ES-I3 (cell line): ENCODE results near the gene HUS1.
"Not testable (repeated sequence)": the region's sequence is repeated elsewhere in the genome, so short reads cannot be mapped to it uniquely, and the experiment has no call there.

Experiments used
- H3K36me3 ChIP-seq: 2 replicates; pipeline ENCODE4 v1.6.1; 2013; ENCODE audit warnings: mild to moderate bottlenecking, low read length, control low read depth, moderate library complexity; ENCODE audit not compliant: insufficient read depth
- H3K4me1 ChIP-seq: 2 replicates; pipeline ENCODE4 v1.6.1; 2013; ENCODE audit warnings: mild to moderate bottlenecking, control low read depth, low read length; ENCODE audit not compliant: insufficient read depth
- H3K9ac ChIP-seq: 2 replicates; pipeline ENCODE4 v1.6.1; 2013; ENCODE audit warnings: low read depth, mild to moderate bottlenecking, low read length, moderate library complexity
- H3K9me3 ChIP-seq: 2 replicates; pipeline ENCODE4 v1.6.1; 2013; ENCODE audit warnings: mild to moderate bottlenecking, low read length, moderate library complexity; ENCODE audit not compliant: control insufficient read depth, insufficient read depth

Gene HUS1

DNA sequence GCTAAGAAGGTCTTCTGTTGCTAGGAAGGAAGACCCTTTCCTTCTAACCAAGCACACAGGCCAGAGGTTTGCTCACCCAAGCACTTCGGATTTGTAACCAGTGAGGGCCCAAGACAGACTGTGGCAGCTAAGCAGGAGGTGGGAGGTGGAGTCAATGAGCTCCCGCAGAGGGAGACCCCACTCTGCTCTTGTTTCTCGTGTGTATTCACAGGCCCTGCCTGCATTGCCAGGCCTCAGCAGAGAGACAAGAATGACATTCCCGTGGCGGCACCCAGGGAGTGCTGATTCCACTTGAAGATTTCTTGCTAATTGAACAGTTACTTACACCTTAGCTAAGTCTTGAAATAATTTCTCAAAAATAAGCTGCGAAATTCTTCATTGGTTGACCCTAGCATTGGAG is 44.6 kb downstream of the HUS1 start:
- H3K9me3 ChIP-seq: no peaks in the 10 kb centered on the region
- no peaks in the 10 kb centered on the region; the same call in 1 of the 2 replicates for H3K4me1 ChIP-seq
- H3K36me3 ChIP-seq: no peaks in the 10 kb centered on the region
- H3K9ac ChIP-seq: no peak overlapping the region

DNA sequence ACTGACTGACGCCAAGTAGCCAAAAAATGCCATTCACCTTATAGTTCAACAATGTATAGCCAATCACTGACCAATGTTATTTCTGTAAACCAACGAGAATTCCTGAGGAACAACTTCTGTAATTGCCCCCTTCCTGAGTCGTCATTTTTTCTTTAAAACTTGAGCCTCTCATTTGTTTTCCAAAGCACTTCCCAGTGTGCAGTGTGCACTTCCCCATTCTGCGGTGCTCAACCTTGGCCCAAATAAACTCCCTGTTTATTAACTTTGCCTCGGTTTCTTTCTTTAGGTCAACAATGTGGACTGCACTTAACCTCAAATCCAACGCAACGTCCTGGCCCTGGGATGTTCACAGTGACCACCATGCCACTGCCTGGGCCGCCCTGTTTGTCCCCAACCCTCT is 46.2 kb downstream of the HUS1 start:
- H3K36me3 ChIP-seq: no peaks in the 10 kb centered on the region
- H3K9ac ChIP-seq: no peak overlapping the region
- H3K9me3 ChIP-seq: no peaks in the 10 kb centered on the region
- no peaks in the 10 kb centered on the region; the same call in 1 of the 2 replicates for H3K4me1 ChIP-seq

DNA sequence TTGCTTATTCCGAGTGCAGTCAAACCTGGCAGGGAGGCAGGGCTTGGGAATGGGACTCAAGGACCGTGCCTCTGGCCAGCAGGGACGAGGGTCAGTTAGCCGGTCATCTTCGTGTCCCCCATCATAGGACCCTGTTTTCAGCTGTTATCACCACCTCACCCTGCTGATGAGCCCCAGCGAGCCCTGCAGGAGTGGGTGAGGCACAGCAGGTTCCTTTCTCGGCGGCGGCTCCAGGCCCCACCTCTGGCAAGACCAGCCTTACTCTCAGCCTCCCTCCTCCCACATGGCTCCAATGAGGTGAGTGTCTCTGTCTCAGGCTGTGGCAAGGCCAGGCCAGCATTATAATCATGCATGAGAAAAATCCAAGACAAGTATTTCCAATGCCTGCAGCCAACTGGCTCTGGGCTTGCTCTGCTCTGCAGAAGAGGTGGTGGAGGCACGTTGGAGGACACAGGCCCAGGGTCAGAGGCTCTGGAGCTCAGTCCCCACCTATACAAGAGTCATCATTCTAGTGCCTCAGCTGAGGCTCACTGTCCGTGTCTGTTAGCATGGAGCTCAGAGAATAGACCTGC is 46.9 kb downstream of the HUS1 start:
- Histone ChIP-seq H3K9me3 (no peaks in the 10 kb centered on the region), H3K36me3 (no peaks in the 10 kb centered on the region), H3K4me1 (no peaks in the 10 kb centered on the region; the same call in 1 of the 2 replicates), H3K9ac (no peak overlapping the region)

DNA sequence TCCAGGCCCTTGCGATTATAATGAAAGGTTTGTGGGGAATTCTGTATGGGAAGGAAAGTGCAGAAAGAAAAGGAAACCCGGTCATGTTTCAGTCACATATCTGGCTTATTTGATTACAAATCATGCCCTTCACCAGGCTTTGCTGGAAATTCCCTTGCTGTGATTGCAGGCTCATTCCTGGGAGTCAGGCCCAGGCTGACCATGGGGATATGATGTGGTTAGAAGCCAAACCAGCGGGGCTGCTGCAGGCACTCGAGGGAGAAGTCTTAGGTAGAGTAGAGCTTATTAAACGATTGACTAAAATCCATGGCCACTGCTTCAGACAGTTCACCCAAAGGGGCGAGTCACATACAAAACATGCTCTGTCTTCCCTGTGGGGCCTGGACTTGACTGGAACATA is 47.4 kb downstream of the HUS1 start:
- Histone ChIP-seq H3K9ac (no peak overlapping the region), H3K4me1 (no peaks in the 10 kb centered on the region; the same call in 1 of the 2 replicates), H3K9me3 (no peaks in the 10 kb centered on the region), H3K36me3 (no peaks in the 10 kb centered on the region)

DNA sequence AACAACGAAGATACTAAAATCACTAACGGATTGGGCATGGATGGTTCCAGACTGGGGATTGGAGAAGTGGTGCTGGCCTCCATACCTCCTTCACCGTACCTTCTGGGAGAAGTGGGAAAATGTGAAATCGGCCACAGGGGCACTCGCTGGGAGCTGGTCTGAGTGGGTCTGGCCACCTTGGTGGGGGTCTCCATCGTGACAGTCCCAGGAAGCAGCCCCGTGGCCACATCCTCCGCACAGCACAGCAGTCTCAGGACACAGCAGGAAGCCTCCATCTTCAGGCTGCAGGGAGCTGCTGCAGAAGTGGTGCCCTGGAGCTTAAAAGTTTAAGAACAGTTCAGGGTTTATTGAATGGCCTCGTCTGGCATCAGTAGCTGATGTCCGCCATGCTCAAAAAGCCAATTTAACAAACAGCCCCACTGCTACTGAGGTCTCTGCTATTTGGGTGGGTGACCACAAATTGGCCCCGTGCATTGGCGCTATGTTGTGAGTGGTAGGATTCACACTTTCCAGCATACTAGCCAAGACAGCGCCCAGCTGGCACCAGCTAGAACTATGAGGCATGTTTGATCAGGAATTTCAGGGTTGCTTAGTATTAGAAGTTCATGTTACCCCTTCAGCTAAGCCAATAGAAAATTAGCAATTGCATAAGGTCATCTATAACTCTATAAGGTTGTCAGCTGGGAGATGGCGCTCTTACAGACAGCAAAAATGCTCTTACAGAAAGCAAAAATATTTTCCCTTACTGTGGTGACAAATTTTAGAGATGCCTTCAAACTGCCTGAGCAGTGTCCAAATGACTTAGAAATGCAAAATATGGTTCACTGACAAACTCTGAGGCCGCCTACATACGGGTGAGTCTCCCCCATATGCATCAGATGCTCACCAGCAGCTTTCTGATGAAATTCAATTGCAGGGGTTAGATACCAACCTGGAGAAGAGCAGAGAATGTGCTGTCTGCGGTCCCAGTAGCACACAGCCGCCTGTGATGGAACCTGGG is 48.1 kb downstream of the HUS1 start:
- no peaks in the 10 kb centered on the region for H3K36me3 ChIP-seq
- no peaks in the 10 kb centered on the region for H3K9me3 ChIP-seq
- H3K4me1 ChIP-seq: no peaks in the 10 kb centered on the region
- no peak overlapping the region for H3K9ac ChIP-seq

DNA sequence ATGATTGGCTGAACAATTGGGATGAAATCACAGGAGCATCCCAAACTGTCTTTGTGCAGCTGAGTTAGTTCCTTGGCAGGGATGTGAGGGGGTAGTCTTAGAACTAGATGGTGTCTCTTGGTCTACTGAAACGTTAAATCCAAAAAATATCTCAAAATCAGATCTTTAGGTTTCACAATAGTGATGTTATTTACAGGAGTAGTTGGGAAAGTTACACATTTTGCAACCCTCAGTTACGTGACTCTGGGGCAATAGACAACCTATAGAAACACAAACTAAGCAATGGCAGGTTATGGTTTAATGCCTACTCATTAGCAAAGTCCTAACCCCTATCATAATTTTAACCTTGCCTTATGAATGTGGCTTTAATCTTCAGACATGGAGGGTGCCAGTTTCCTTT is 55.1 kb downstream of the HUS1 start:
- Histone ChIP-seq H3K9me3 (peaks cover 3% of the 10 kb centered on the region; the same call in 1 of the 2 replicates), H3K4me1 (no peaks in the 10 kb centered on the region), H3K9ac (no peak overlapping the region), H3K36me3 (no peaks in the 10 kb centered on the region)

DNA sequence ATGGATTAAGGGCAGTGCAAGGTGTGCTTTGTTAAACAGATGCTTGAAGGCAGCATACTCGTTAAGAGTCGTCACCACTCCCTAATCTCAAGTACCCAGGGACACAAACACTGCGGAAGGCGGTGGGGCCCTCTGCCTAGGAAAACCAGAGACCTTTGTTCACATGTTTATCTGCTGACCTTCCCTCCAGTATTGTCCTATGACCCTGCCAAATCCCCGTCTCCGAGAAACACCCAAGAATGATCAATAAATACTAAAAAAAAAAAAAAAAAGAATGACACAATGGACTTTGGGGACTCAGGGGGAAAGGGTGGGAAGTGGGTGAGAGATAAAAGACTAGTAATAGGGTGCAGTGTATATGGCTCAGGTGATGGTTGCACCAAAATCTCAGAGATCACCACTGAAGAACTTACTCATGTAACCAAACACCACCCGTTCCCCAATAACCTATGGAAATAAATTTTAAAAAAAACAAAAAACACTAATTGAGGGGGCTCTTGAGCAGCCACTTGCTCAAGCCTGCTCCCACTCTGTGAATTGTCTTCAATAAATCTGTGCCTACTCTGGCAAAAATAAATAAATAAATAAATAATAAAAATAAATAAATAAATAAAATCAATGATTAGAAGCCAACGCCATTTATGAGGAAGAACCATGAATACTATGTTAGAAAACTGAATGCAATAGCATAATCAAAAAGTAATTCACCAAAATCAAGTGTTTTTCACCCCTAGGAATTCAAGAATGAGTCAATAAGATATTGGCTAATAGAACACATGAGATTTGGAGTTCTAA is 56.1 kb downstream of the HUS1 start:
- not testable (repeated sequence) for H3K9ac ChIP-seq, H3K36me3 ChIP-seq, H3K4me1 ChIP-seq, H3K9me3 ChIP-seq

DNA sequence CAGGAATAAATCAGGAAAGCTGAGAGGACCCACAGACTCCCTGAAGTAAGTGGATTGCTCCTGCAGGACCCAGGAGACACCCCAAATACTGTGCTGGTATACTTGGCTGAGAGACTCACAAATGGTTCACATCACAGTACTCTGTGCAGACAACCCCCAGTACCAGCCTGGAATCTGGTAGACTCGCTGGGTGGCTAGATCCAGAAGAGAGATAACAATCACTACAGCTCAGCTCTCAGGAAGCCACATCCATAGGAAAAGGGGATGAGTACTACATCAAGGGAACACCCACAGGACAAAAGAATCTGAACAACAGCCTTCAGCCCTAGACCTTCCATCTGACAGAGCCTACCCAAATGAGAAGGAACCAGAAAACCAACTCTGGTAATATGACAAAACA is 62.9 kb downstream of the HUS1 start:
- not testable (repeated sequence) for H3K36me3 ChIP-seq, H3K9me3 ChIP-seq, H3K9ac ChIP-seq, H3K4me1 ChIP-seq

DNA sequence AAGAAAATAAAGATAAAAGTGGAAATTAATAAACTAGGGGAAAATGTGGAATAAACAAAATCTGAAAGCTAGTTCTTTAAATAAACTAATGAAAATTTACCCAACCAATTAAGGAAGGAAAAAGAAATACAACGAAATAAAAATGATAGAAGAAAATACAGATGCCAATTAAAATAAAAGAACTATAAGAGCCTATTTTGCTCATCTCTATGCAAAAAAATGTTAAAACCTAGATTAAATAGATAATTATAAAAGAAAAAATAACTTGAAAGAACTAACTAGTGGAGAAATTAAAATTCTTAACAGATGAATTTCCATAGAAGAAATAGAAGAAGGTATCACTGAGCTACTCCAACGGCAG is 63.8 kb downstream of the HUS1 start:
- H3K9me3 ChIP-seq: no peaks in the 10 kb centered on the region; the same call in 1 of the 2 replicates
- H3K9ac ChIP-seq: no peak overlapping the region
- H3K4me1 ChIP-seq: peaks cover 7% of the 10 kb centered on the region; the same call in 1 of the 2 replicates
- no peaks in the 10 kb centered on the region for H3K36me3 ChIP-seq

DNA sequence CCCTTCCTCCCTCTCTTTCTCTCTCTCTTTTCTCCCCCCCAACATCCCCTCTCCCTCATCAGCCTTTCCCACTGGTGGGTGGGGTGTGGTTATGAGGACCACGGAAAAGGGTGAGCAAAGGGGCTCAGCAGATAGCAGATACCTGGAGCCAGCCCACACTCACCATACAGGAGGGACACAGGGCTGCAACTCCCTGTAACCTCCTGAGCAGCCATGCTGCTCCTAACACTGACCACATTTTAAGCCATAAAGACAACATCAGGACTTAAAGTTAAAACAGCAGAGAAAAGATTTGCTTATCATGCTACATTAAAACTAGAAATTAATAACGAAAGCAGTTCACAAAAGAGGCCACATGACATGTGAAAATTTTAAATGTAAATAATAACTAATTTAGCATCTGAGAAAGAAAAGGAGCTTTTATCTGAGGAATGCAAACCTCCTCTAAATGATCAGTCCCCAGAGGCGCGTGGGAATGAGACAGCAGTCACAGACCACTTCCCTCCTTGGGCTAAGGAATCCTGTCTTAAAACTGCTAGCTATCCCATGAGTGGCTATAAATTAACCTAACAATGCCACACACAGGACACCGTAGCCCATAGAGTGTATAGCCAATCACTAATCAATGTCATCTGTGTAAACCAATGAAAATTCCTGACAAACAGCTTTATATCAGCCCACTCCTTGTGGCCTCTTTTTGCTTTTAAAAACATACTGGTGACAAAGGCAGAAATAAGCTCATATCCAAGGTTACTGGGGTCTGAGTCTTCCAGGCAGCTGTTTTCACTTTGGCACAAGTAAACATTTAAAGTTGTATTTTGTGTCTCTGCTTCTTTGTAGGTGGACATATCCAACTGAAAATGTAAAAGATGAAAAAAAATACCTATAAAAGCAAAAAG is 64.4 kb downstream of the HUS1 start:
- Histone ChIP-seq H3K9ac (no peak overlapping the region), H3K36me3 (no peaks in the 10 kb centered on the region), H3K9me3 (no peaks in the 10 kb centered on the region; the same call in 1 of the 2 replicates), H3K4me1 (peaks cover 7% of the 10 kb centered on the region; the same call in 1 of the 2 replicates)
